NCI-H226 (cell line): ENCODE results near the gene PURB.
"Not testable (repeated sequence)": the region's sequence is repeated elsewhere in the genome, so short reads cannot be mapped to it uniquely, and the experiment has no call there.

ENCODE experiments used
- DNase-seq: peaks from one replicate; pipeline ENCODE4 v3.0.0-alpha.2; 2015

The PURB gene

DNA sequence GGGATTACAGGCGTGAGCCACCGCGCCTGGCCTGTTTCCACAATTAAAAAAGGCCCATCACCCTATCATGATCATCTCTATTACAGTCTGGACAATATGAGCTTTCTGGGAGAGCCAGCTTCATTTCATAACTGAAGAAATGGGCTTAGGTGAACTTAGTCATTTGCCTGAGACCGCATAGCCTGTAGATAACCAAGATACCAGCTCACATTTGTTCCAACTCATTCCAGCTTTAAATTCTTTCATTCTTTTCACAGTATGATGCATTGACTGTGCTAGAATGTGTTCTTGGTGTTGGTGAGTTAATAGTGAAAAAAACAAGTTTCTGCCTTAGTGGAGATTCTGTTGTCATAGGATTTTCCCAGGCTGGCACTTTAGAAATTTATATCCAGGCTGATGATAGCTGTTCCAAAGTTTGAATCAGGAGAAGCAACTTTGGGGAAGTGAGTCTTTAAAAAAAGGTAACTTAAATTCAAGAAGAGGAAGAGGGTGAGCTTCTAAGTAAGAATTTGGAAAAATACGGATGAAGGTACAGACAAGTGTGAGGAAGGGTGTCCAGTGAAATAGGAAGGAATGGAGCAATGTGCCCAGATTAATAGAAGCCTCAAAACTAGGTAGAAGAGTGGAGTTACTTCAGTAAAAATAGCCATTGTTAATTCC, 35.3 kb downstream of the PURB start:
- DNase-seq = peak; percentile 74

DNA sequence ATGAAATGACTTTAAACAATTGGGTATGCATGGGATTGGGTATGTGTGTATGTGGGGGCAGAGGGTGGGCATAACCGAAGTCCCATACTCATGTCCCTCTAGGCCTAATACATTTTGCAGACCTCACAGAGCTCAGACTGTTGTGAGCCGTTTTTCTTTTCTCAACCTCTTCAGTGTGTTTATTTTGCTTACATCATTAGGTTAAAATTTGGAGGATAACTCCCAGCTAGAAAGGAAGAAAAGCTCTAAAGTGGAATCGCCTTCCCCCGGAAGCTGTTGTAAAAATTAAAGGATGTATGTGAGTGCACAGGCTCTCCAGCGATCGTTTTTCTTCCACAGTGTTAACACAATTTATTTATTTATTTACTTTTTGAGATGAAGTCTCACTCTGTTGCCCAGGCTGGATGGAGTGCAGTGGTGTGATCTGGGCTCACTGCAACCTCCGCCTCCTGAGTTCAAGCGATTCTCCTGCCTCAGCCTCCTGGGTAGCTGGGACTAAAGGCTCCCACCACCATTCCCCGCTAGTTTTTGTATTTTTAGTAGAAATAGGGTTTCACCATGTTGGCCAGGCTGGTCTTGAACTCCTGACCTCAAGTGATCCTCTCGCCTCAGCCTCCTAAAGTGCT, 36.0 kb downstream of the PURB start:
- no peak for DNase-seq

DNA sequence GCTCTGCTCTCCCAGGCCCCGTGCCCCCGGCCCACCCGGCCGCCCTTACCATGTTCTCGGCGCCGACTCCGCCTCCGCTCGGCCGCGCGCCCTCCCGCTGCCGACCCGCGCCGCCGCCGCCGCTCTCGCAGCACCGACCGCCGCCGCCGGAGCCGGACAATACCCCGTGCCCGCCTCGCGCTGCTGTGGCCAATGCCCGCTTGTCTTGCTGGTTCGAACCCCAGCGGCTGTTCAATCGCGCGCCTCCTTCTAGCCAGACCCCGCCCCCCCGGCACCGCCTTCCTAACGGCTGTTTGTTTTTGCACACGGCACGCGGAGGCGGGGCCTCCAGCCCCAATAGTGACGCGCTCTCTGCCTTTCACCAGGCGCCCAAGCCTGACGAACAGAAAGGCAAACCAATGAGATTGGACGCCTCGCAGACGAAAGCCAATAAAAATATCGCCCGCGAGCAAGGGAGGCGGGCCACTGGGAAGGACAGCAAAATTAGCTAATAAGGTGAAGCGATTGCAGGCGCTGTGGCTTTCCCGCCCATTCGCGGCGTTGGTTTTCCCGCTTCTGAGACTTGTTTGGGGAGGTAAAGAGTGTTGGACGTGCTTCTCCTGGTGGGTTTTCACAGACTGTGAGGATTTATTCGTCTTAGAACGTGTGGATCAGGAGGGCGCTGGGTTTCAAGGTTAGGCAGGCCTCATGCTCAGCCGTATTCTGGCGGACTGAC, 37.3 kb downstream of the PURB start, which contains the start of gene H2AZ2:
Gene H2AZ2 (minus strand): TSS at position 168 of the 715 bp plus-strand sequence. CDS start 116 bp downstream, at position 52.
- peak; percentile 100 for DNase-seq

DNA sequence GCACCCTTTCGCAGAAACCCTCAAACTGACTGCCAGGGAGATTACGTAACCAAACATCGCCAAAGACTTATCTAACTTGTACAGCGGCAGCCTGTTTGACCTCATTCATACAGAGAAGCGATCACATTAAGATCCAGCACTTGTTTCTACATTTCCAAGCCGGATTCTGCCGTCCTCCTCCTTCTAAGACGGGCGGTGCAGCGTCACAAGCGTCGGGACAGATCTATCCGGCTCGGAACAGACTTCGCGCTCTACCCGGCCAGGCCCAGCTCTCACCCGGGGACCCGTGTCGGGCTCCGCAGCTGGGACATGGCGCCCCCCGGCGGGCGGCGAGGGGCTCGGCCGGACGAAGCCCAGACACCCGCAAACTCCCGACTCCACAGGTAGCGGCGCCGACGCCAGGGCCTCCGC, 37.8 kb downstream of the PURB start:
- DNase-seq = peak; percentile 83

DNA sequence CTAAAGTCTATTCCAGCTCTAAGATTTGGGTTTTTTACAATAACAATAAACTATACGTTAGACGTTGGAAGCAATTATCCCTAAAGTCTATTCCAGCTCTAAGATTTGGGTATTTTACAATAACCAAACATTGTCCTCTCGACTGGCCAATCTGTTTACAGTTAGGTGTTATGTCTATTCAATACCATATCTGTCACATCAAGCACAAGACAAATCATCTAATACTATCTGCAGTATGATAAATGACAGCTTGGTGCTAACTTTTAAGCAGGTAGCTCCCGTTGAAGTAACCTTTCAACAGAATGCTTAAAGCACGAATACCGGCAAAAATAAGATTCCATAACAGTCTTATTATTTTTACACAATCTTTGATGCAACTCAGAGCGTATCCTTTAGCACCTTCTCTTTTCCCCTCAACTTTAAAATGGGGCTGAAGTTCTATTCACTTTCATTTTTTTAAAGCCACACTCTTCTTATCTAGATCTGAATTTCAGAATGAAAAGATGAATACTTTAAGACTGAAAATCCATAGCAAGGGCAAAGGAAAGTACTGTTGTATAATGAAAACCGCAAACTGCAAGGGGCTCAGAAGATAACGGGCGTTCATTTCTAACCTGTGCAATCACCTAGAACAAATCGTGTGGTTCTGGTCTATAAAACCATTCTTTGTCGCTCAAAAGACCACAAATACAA, 38.4 kb downstream of the PURB start:
- no peak for DNase-seq

DNA sequence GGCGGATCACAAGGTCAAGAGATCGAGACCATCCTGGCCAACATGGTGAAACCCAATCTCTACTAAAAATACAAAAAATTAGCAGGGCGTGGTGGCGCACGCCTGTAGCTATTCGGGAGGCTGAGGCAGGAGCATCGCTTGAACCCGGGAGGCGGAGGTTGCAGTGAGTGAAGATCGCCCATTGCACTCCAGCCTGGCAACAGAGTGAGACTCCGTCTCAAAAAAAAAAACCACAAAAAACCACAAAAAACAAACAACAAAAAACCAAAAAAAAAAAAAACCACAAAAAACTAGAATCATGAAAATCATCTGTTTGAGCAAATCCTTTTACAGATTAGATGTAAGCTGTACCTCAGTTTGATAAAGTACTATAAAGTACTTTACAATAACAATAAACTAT, 38.9 kb downstream of the PURB start:
- not testable (repeated sequence) for DNase-seq

DNA sequence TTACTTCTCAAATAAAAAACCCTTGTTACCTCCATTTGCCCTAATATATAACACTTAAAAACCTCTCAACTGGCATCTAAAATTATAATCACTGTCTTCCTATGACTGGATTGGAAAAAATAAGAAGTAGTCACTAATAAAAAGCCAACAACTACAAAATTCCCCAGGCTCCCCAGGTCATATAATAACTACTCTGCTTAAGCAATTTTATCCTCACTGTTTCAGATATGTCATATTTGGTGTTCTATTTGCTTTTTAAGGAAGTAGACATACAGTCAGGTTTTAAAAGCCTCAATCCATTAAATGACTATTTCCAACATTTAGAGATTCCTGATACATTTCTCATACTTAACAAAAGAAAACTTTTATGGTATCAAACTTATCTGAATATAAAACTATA, 39.9 kb downstream of the PURB start:
- DNase-seq = no peak

DNA sequence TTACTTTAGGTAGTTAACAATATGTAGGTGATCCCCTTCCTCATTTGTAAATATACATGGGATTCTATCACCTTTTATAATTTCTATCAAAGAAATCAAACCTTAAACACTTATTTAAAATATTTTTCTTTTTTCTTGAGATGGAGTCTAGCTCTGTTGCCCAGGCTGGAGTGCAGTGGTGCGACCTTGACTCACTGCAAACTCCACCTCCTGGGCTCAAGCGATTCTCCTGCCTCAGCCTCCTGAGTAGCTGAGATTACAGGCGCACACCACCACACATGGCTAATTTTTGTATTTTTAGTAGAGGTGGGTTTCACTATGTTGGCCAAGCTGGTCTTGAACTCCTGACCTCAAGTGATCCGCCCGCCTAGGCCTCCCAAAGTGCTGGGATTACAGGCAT, 41.9 kb downstream of the PURB start:
- not testable (repeated sequence) for DNase-seq

DNA sequence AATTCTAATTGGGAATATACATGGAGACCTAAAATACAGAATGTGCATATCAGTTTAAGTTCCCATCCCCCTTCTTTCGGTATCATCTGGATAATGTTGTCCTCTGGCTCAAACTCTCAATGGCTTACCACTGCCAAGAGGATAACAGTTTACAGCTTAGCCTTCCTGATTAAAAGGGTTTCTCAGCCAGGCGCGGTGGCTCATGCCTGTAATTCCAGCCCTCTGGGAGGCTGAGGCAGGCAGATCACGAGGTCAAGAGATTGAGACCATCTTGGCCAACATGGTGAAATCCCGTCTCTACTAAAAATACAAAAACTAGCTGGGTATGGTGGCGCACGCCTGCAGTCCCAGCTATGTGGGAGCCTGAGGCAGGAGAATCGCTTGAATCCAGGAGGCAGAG, 42.7 kb downstream of the PURB start:
- DNase-seq = not testable (repeated sequence)

DNA sequence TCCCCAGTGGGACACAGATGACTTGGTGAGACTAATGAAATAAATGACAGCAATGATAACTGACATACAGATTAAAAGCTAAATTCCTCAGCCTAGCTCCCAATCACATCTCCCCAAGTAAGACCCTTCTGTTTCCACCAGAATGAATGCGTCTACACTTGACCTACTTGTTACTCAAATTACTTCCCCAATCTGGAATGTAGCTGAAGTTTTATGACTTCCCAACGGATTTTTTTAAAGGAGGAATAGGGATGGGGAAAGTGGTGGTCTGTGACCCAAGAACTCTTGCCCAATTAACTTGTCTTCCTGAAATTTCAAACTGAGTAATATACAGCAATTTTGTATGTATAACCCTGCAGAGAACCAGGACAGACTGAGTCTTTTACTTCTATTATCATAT, 46.6 kb downstream of the PURB start:
- no peak for DNase-seq

DNA sequence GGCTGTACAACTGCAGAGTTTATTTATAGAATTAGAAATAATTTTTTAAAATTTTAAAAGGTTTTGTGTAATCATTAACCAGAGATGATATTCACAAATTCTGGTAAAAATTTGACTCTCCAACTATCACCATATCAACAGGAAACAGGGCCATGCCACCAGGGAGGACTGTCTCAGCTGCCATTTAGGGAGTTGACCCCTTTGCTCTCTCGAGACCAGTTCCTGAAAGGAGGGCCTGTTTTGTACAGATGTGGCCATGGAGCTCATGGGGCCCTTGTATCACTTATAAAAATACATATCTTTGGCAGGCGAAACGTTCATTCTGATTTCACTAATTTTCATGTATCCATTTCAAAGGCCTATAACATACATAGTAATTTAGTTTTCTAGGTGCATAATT, 57.8 kb downstream of the PURB start:
- DNase-seq = no peak
